K562 (cell line): Measurements from ENCODE around the gene CALHM2. TPM values are rescaled to one million over a fixed set of nuclear protein-coding genes. Genes with fewer than 3 reads are reported as not detected.

Experiments used
- ATAC-seq: fragments of 200-7000 bp; cut with Tn5 transposase; 3 replicates; pipeline ENCODE4 v1.9.1; 2020; ENCODE audit warnings: moderate library complexity
- BruUV-seq: library from RNA; stranded (reverse); fragments of 400-500 nt; replicated peaks from 2 replicates; lab custom pipeline; 2021; lab: Mats Ljungman, UMichigan
- CTCF ChIA-PET: fragments of 300-600 bp; formaldehyde crosslinking; extraction: SDS; loops from one replicate; lab custom pipeline; 2021; ENCODE audit warnings: low intra/inter-chr PET ratio; lab: Yijun Ruan, JAX
- POLR2A ChIA-PET: fragments of 300-600, 350-650 bp; sonication (Branson Sonifier 250); formaldehyde crosslinking; extraction: SDS; loops from one replicate; lab custom pipeline; 2021; ENCODE audit warnings: antibody characterized with exemption, inconsistent platforms; lab: Yijun Ruan, JAX
- DNase-seq, 4 experiments: peaks; one replicate each; pipeline versions ENCODE4 v3.0.0 to v3.0.0-alpha.2; 2011 to 2018; ENCODE audit warnings: low spot score in 3 of 4, mixed read lengths in 3 of 4; ENCODE audit errors: extremely low read depth in 1 of 4
- FAIRE-seq: peaks from 2 replicates; lab custom pipeline; 2011; peaks lifted over from hg19 to GRCh38; lab: Jason Lieb, UNC
- H2AFZ ChIP-seq: 2 replicates; pipeline ENCODE4 v1.6.0; 2011; ENCODE audit warnings: low read depth, low read length, control low read depth, inconsistent platforms
- H3K27ac ChIP-seq: fragments of 200-600 bp; 3 replicates; pipeline ENCODE4 v1.8.0; 2011; ENCODE audit warnings: low read depth, mild to moderate bottlenecking, control low read depth, inconsistent platforms, low read length, moderate library complexity, mixed read lengths; ENCODE audit errors: extremely low read depth
- H3K27me3 ChIP-seq, 2 experiments: fragments of 300-600 bp in 1 of 2; 2 replicates in 1 of 2; 3 replicates in 1 of 2; pipeline versions ENCODE4 v1.6.0 to v1.8.0; 2011; ENCODE audit warnings: inconsistent platforms in 2 of 2, low read length in 2 of 2, mild to moderate bottlenecking in 1 of 2, mixed read lengths in 1 of 2, moderate library complexity in 1 of 2; ENCODE audit not compliant: control insufficient read depth in 2 of 2, insufficient read depth in 2 of 2
- H3K36me3 ChIP-seq: fragments of 300-600 bp; 3 replicates; pipeline ENCODE4 v1.8.0; 2011; ENCODE audit warnings: mild to moderate bottlenecking, low read length, inconsistent platforms; ENCODE audit not compliant: control insufficient read depth, insufficient read depth
- H3K4me1 ChIP-seq, 2 experiments: fragments of 200-600 bp in 1 of 2; replicated peaks in 1 of 2; 2 replicates in 1 of 2; 3 replicates in 1 of 2; pipeline versions ENCODE4 v1.5.1 to v1.8.0; 2011; ENCODE audit warnings: inconsistent platforms in 2 of 2, low read length in 2 of 2, mild to moderate bottlenecking in 1 of 2, mixed read lengths in 1 of 2, moderate library complexity in 1 of 2; ENCODE audit not compliant: control insufficient read depth in 2 of 2, insufficient read depth in 2 of 2
- H3K4me2 ChIP-seq: 2 replicates; pipeline ENCODE4 v1.6.1; 2011; ENCODE audit warnings: low read length, control low read depth, inconsistent platforms, mixed read lengths; ENCODE audit not compliant: insufficient read depth
- H3K4me3 ChIP-seq: fragments of 200-600 bp; sonication (generic), shearing (Covaris generic); 2 replicates; pipeline ENCODE4 v1.5.1; 2016; ENCODE audit warnings: control low read depth, inconsistent platforms
- H3K79me2 ChIP-seq: fragments of 200-600 bp; 3 replicates; pipeline ENCODE4 v1.8.0; 2011; ENCODE audit warnings: low read length, inconsistent platforms; ENCODE audit not compliant: control insufficient read depth, insufficient read depth
- H3K9ac ChIP-seq, 2 experiments: 2 replicates each; pipeline versions ENCODE4 v1.6.0 to v1.6.1; 2011; ENCODE audit warnings: low read depth in 2 of 2, low read length in 2 of 2, control low read depth in 1 of 2, inconsistent platforms in 1 of 2, mild to moderate bottlenecking in 1 of 2, mixed read lengths in 1 of 2; ENCODE audit not compliant: insufficient read depth in 1 of 2
- H3K9me1 ChIP-seq: one replicate; pipeline ENCODE4 v1.6.0; 2011; ENCODE audit warnings: inconsistent platforms, mild to moderate bottlenecking, low read length, moderate library complexity; ENCODE audit not compliant: control insufficient read depth, insufficient read depth
- H3K9me3 ChIP-seq: replicated peaks from 2 replicates; pipeline ENCODE4 v1.5.1; 2011; ENCODE audit warnings: low read depth, low read length, inconsistent platforms; ENCODE audit not compliant: control insufficient read depth, insufficient read depth
- H4K20me1 ChIP-seq: replicated peaks from 2 replicates; pipeline ENCODE4 v1.6.1; 2011; ENCODE audit warnings: low read length, inconsistent platforms, mixed read lengths; ENCODE audit not compliant: control insufficient read depth, insufficient read depth
- CREB3 ChIP-seq: fragments of 450-650 bp; conservative IDR thresholded peaks from 2 replicates; pipeline ENCODE4 v1.6.1; 2016; ENCODE audit warnings: missing genetic modification characterization, low read depth, mild to moderate bottlenecking, missing compliant biosample characterization, moderate library complexity
- DACH1 ChIP-seq: fragments of 450-650 bp; IDR thresholded peaks from 2 replicates; pipeline ENCODE4 v1.6.1; 2018; ENCODE audit not compliant: partially characterized antibody
- E2F1 ChIP-seq: sonication (generic); formaldehyde crosslinking; IDR thresholded peaks from 2 replicates; pipeline ENCODE4 v1.8.1; 2023; ENCODE audit warnings: mild to moderate bottlenecking, missing genetic modification reagents, moderate library complexity
- FOXK1 ChIP-seq: sonication (generic); formaldehyde crosslinking; IDR thresholded peaks from 2 replicates; pipeline ENCODE4 v1.8.0; 2022; ENCODE audit warnings: missing genetic modification reagents, mild to moderate bottlenecking, borderline replicate concordance
- HNRNPL ChIP-seq: fragments of 200-400 bp; formaldehyde crosslinking; IDR thresholded peaks from 2 replicates; pipeline ENCODE4 v1.6.1; 2017; ENCODE audit warnings: low read depth, mild to moderate bottlenecking, low read length
- MBD2 ChIP-seq: sonication (generic); IDR thresholded peaks from 2 replicates; pipeline ENCODE4 v1.6.1; 2016; ENCODE audit warnings: low read depth, borderline replicate concordance
- MTA2 ChIP-seq: fragments of 450-650 bp; IDR thresholded peaks from 2 replicates; pipeline ENCODE4 v1.6.1; 2016; ENCODE audit warnings: low read depth
- SIN3A ChIP-seq, 2 experiments: fragments of 150-350 bp in 1 of 2; IDR thresholded peaks; 2 replicates each; pipeline ENCODE4 v1.6.1; 2011 to 2016; ENCODE audit warnings: borderline replicate concordance in 2 of 2, low read depth in 2 of 2, low read length in 2 of 2, mild to moderate bottlenecking in 2 of 2, moderate library complexity in 2 of 2; ENCODE audit not compliant: control insufficient read depth in 1 of 2
- THRAP3 ChIP-seq: fragments of 450-650 bp; IDR thresholded peaks from 2 replicates; pipeline ENCODE4 v1.6.1; 2016; ENCODE audit warnings: mild to moderate bottlenecking, inconsistent platforms, borderline replicate concordance
- ZBED1 ChIP-seq: IDR thresholded peaks from 2 replicates; pipeline ENCODE4 v1.6.1; 2014
- WGBS: fragments of 100-300 bp; shearing (Covaris generic); methylation state at CpG from one replicate; pipeline ENCODE4 v1.1.6; 2016; ENCODE audit warnings: low coverage, mixed read lengths; ENCODE audit not compliant: insufficient coverage; ENCODE audit errors: missing lambda C conversion rate; 5-methylcytosine and 5-hydroxymethylcytosine counted together
- in situ Hi-C: fragments of 300-500 bp; cut with MboI; formaldehyde crosslinking; loops from 4 replicates; pipeline ENCODE4 v1.15.0; 2018; ENCODE audit warnings: inconsistent platforms, mixed read lengths
- intact Hi-C: fragments of 100-400 bp; cut with micrococcal nuclease; formaldehyde crosslinking; loops from 2 replicates; pipeline ENCODE4 v1.14.2; 2022
- polyA plus RNA-seq, 8 experiments: library from polyadenylated mRNA; depleted of rRNA in 4 of 8; stranded (reverse) in 5 of 8; unstranded in 3 of 8; fragments of >200 nt; fragmentation: Nextera tagmentation in 2 of 8; fragmentation: Illumina TruSeq in 1 of 8; extraction: Ambion mirVana in 2 of 8; extraction: Trizol in 1 of 8; gene quantifications; 2 replicates each; pipeline versions ENCODE4 v1.2.1 to v1.2.3, GENCODE V29; 2011 to 2014; ENCODE audit warnings: inconsistent platforms in 1 of 8, missing spikeins in 1 of 8
- total RNA-seq, 7 experiments: library from RNA; depleted of rRNA in 6 of 7; stranded (reverse); fragments of >200 nt in 6 of 7; fragmentation: Illumina TruSeq in 2 of 7; extraction: Trizol in 2 of 7; gene quantifications; 2 replicates each; pipeline versions ENCODE4 v1.2.1 to v1.2.3, GENCODE V29; 2011 to 2021; ENCODE audit warnings: low replicate concordance in 1 of 7

CALHM2 gene
- total and polyA plus RNA-seq, 9 of the 15 experiments (the other 6 are each of a cell fraction or from before 2014, with no cell fraction given) = 0.08 to 0.14 (median 0.13) TPM; not detected in 6

- 86% methylated on average over 5 of the region's 5 CpGs for WGBS
- Histone ChIP-seq H3K27ac (no peak overlapping the region), H3K9ac (no peak overlapping the region), H3K4me1 (no peaks in the 10 kb centered on the region), H3K79me2 (no peaks in the 10 kb centered on the region), H3K36me3 (peaks cover 92% of the 10 kb centered on the region), H2AFZ (no peak overlapping the region), H3K27me3 (no peaks in the 10 kb centered on the region), H3K9me1 (no peaks in the 10 kb centered on the region), H3K9me3 (no peaks in the 10 kb centered on the region), H3K4me3 (no peak overlapping the region), H3K4me2 (no peak overlapping the region), H4K20me1 (no peaks in the 10 kb centered on the region)
- DNase-seq (no peak), ATAC-seq (no peak), FAIRE-seq (no peak)
- intact Hi-C loops (no loop called here), in situ Hi-C loops (no loop called here)
- TF ChIP-seq MBD2 (no peak), DACH1 (no peak), E2F1 (CRISPR knock-in tag) (no peak), MTA2 (no peak), CREB3 (tag) (no peak), THRAP3 (no peak), SIN3A (IDR thresholded peaks at IDR 0.05; ENCODE audit: borderline replicate concordance in 2 of 2, control insufficient read depth in 1 of 2, low read depth in 2 of 2, low read length in 2 of 2) (no peak), HNRNPL (no peak), FOXK1 (CRISPR knock-in tag) (no peak), ZBED1 (no peak)
- CTCF ChIA-PET = no interaction called here
- BruUV-seq = no TSS peak
- POLR2A ChIA-PET = no interaction called here
Measured at GRCh38 chr10:103428989-103429643, 23.1 kb downstream of the CALHM2 start.
